GM12878 (cell line): ENCODE results near the gene SRSF1. TPM values are rescaled to one million over a fixed set of nuclear protein-coding genes. Genes with fewer than 3 reads are reported as not detected.

Source experiments
- ATAC-seq: fragments of 200-7000 bp; cut with Tn5 transposase; 3 replicates; pipeline ENCODE4 v1.9.1; 2020; ENCODE audit warnings: mild to moderate bottlenecking, moderate library complexity
- BruUV-seq: library from RNA; stranded (reverse); fragments of 400-500 nt; replicated peaks from 2 replicates; lab custom pipeline; 2021; lab: Mats Ljungman, UMichigan
- CTCF ChIA-PET: fragments of 300-600 bp; sonication (Branson Sonifier 250); formaldehyde crosslinking; extraction: SDS; loops from one replicate; lab custom pipeline; 2021; ENCODE audit warnings: inconsistent platforms; lab: Yijun Ruan, JAX
- POLR2A ChIA-PET: fragments of 350-600 bp; formaldehyde crosslinking; extraction: SDS; loops from one replicate; lab custom pipeline; 2021; ENCODE audit warnings: inconsistent platforms; lab: Charles Lee
- RAD21 ChIA-PET: fragments of 300-600 bp; sonication (Branson Sonifier 250); formaldehyde crosslinking; loops from one replicate; lab custom pipeline; 2023; ENCODE audit warnings: antibody characterized with exemption; ENCODE audit not compliant: unreplicated experiment; lab: Charles Lee
- SMC1A ChIA-PET: fragments of 300-600 bp; sonication (Branson Sonifier 250); formaldehyde crosslinking; loops from one replicate; lab custom pipeline; 2023; ENCODE audit not compliant: unreplicated experiment, uncharacterized antibody; lab: Charles Lee
- DNase-seq: peaks from one replicate; pipeline ENCODE4 v3.0.0-alpha.2; 2011; ENCODE audit warnings: low read depth, low spot score
- FAIRE-seq: peaks from 3 replicates; lab custom pipeline; 2011; peaks lifted over from hg19 to GRCh38; lab: Jason Lieb, UNC
- H2AFZ ChIP-seq: 2 replicates; pipeline ENCODE4 v1.6.0; 2011; ENCODE audit warnings: low read depth, low read length, control low read depth; ENCODE audit not compliant: control insufficient read depth
- H3K27ac ChIP-seq: 2 replicates; pipeline ENCODE4 v1.5.1; 2011; ENCODE audit warnings: control low read depth; ENCODE audit not compliant: control insufficient read depth, insufficient read depth
- H3K27me3 ChIP-seq, 2 experiments: replicated peaks in 1 of 2; 2 replicates each; pipeline versions ENCODE4 v1.6.0 to v1.6.1; 2011; ENCODE audit warnings: low read length in 1 of 2; ENCODE audit not compliant: control insufficient read depth in 2 of 2, insufficient read depth in 2 of 2
- H3K36me3 ChIP-seq, 2 experiments: 2 replicates each; pipeline ENCODE4 v1.5.1; 2011; ENCODE audit warnings: low read length in 1 of 2; ENCODE audit not compliant: control insufficient read depth in 2 of 2, insufficient read depth in 2 of 2
- H3K4me1 ChIP-seq: 2 replicates; pipeline ENCODE4 v1.6.1; 2011; ENCODE audit warnings: mild to moderate bottlenecking, low read length, moderate library complexity, mixed read lengths; ENCODE audit not compliant: control insufficient read depth, insufficient read depth
- H3K4me2 ChIP-seq: 2 replicates; pipeline ENCODE4 v1.6.0; 2011; ENCODE audit warnings: control low read depth; ENCODE audit not compliant: control insufficient read depth, insufficient read depth
- H3K4me3 ChIP-seq: fragments of 200-600 bp; sonication (generic); 2 replicates; pipeline ENCODE4 v1.5.1; 2016
- H3K79me2 ChIP-seq: 2 replicates; pipeline ENCODE4 v1.6.0; 2011; ENCODE audit warnings: low read length; ENCODE audit not compliant: control insufficient read depth, insufficient read depth
- H3K9ac ChIP-seq: 2 replicates; pipeline ENCODE4 v1.8.0; 2011; ENCODE audit warnings: low read length, control low read depth, mixed read lengths; ENCODE audit not compliant: control insufficient read depth, insufficient read depth
- H3K9me3 ChIP-seq: replicated peaks from 3 replicates; pipeline ENCODE4 v1.5.1; 2011; ENCODE audit warnings: mild to moderate bottlenecking, low read length; ENCODE audit not compliant: control insufficient read depth, insufficient read depth
- H4K20me1 ChIP-seq: 2 replicates; pipeline ENCODE4 v1.6.0; 2011; ENCODE audit not compliant: control insufficient read depth, insufficient read depth
- ESRRA ChIP-seq: IDR thresholded peaks from 2 replicates; pipeline ENCODE4 v1.6.1; 2012; ENCODE audit warnings: mild to moderate bottlenecking, low read length, improper control_type of control experiment
- ETV6 ChIP-seq, 2 experiments: fragments of 450-650 bp in 1 of 2; IDR thresholded peaks in 1 of 2; conservative IDR thresholded peaks in 1 of 2; 2 replicates each; pipeline ENCODE4 v1.6.1; 2014; ENCODE audit warnings: antibody characterized with exemption in 1 of 2, borderline replicate concordance in 1 of 2, low read depth in 1 of 2, mild to moderate bottlenecking in 1 of 2, moderate library complexity in 1 of 2
- PAX8 ChIP-seq: fragments of 450-650 bp; IDR thresholded peaks from 2 replicates; pipeline ENCODE4 v1.6.1; 2017; ENCODE audit warnings: mild to moderate bottlenecking, moderate library complexity
- POLR2AphosphoS5 ChIP-seq: IDR thresholded peaks from 2 replicates; pipeline ENCODE4 v1.6.1; 2011; ENCODE audit warnings: mild to moderate bottlenecking, low read length, inconsistent platforms
- SMAD1 ChIP-seq: fragments of 450-650 bp; IDR thresholded peaks from 2 replicates; pipeline ENCODE4 v1.6.1; 2018; ENCODE audit warnings: mild to moderate bottlenecking, low read depth; ENCODE audit not compliant: partially characterized antibody
- TAF1 ChIP-seq: IDR thresholded peaks from 2 replicates; pipeline ENCODE4 v1.6.1; 2011; ENCODE audit warnings: mild to moderate bottlenecking, low read depth, low read length, borderline replicate concordance
- YBX1 ChIP-seq: fragments of 450-650 bp; IDR thresholded peaks from 2 replicates; pipeline ENCODE4 v1.6.1; 2016; ENCODE audit warnings: antibody characterized with exemption
- ZNF274 ChIP-seq: IDR thresholded peaks from one replicate; pipeline ENCODE4 v1.8.0; 2011; ENCODE audit not compliant: insufficient read length, insufficient read depth
- ZNF384 ChIP-seq: IDR thresholded peaks from 2 replicates; pipeline ENCODE4 v1.6.1; 2012; ENCODE audit warnings: low read depth, mild to moderate bottlenecking, low read length, improper control_type of control experiment, borderline replicate concordance
- WGBS: methylation state at CpG from one replicate; pipeline ENCODE4 v1.1.6; 2016; ENCODE audit warnings: low lambda C conversion rate; ENCODE audit not compliant: insufficient replicate concordance, insufficient coverage; ENCODE audit errors: missing lambda C conversion rate; 5-methylcytosine and 5-hydroxymethylcytosine counted together
- in situ Hi-C: fragments of 300-500 bp; cut with MboI; formaldehyde crosslinking; loops from 9 replicates; pipeline ENCODE4 v1.14.3; 2018; ENCODE audit warnings: mixed read lengths
- intact Hi-C: fragments of 100-400 bp; cut with micrococcal nuclease; formaldehyde crosslinking; loops from one replicate; pipeline ENCODE4 v1.14.2; 2022; ENCODE audit not compliant: unreplicated experiment
- polyA plus RNA-seq, 11 experiments: library from polyadenylated mRNA; depleted of rRNA in 4 of 11; unstranded in 6 of 11; stranded (reverse) in 5 of 11; fragments of >200 nt; fragmentation: Nextera tagmentation in 4 of 11; fragmentation: Illumina TruSeq in 1 of 11; extraction: Ambion mirVana in 4 of 11; extraction: Trizol in 1 of 11; gene quantifications; 1 replicate in 1 of 11; 2 replicates in 10 of 11; pipeline versions ENCODE4 v1.2.1 to v1.2.3, GENCODE V29; 2011 to 2016; ENCODE audit warnings: inconsistent platforms in 2 of 11, missing spikeins in 2 of 11, low read depth in 1 of 11
- total RNA-seq, 4 experiments: library from RNA; depleted of rRNA in 3 of 4; stranded (reverse); fragments of >200 nt in 3 of 4; fragmentation: Illumina TruSeq in 1 of 4; extraction: Trizol in 1 of 4; gene quantifications; 2 replicates each; pipeline versions ENCODE4 v1.2.1 to v1.2.3, GENCODE V29; 2013 to 2021
- TF ChIP-seq, protein P1 (sequence below): fragments of 450-650 bp; IDR thresholded peaks from 2 replicates; pipeline ENCODE4 v1.6.1; 2017; ENCODE audit warnings: mild to moderate bottlenecking

Gene SRSF1
- total and polyA plus RNA-seq, 10 of the 15 experiments (the other 5 are each of a cell fraction or from before 2014, with no cell fraction given), result 101 to 474 (median 404) TPM

GRCh38 chr17:57957120-57957850 is 49.8 kb downstream of the SRSF1 start:
- DNase-seq, result no peak
- H2AFZ ChIP-seq, result no peak overlapping the region
- no peaks in the 10 kb centered on the region for H3K9me3 ChIP-seq
- H3K4me1 ChIP-seq, result peaks cover 15% of the 10 kb centered on the region
- ChIA-PET CTCF (interaction anchor here (0.7 to 1.5 kb wide), 3 partner anchors 35 to 65 kb away, joined by 3 to 4 read pairs (median 3); no protein-coding TSS in a partner anchor), SMC1A (interaction anchor here (0.7 to 2.1 kb wide), 6 partner anchors 10 to 106 kb away, joined by 3 to 15 read pairs (median 6); no protein-coding TSS in a partner anchor), POLR2A (interaction anchor here (1.6 kb wide), 1 partner anchor 29 kb away, joined by 5 read pairs; no protein-coding TSS in a partner anchor), RAD21 (interaction anchor here (2.1 kb wide), 1 partner anchor 24 kb away, joined by 6 read pairs; no protein-coding TSS in a partner anchor)
- peaks cover 0 to 2% of the 10 kb centered on the region in 2 experiments; a peak in 3 of 4 replicates for H3K27me3 ChIP-seq
- H3K27ac ChIP-seq, result no peak overlapping the region
- H3K79me2 ChIP-seq, result no peaks in the 10 kb centered on the region
- TF ChIP-seq ZNF384 (no peak), TAF1 (no peak), ZNF274 (no peak), ETV6 (conservative IDR thresholded peaks at IDR 0.05 in 1 of 2, IDR thresholded peaks at IDR 0.05 in 1 of 2; ENCODE audit: borderline replicate concordance in 1 of 2, low read depth in 1 of 2) (no peak), PAX8 (no peak), YBX1 (no peak), ESRRA (no peak), SMAD1 (no peak), POLR2AphosphoS5 (no peak)
- TF ChIP-seq, protein P1, sequence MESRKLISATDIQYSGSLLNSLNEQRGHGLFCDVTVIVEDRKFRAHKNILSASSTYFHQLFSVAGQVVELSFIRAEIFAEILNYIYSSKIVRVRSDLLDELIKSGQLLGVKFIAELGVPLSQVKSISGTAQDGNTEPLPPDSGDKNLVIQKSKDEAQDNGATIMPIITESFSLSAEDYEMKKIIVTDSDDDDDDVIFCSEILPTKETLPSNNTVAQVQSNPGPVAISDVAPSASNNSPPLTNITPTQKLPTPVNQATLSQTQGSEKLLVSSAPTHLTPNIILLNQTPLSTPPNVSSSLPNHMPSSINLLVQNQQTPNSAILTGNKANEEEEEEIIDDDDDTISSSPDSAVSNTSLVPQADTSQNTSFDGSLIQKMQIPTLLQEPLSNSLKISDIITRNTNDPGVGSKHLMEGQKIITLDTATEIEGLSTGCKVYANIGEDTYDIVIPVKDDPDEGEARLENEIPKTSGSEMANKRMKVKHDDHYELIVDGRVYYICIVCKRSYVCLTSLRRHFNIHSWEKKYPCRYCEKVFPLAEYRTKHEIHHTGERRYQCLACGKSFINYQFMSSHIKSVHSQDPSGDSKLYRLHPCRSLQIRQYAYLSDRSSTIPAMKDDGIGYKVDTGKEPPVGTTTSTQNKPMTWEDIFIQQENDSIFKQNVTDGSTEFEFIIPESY, result no peak
- no peak overlapping the region for H3K4me2 ChIP-seq
- H3K36me3 ChIP-seq, result no peaks in the 10 kb centered on the region
- H4K20me1 ChIP-seq, result peaks cover 7% of the 10 kb centered on the region; the same call in 1 of the 2 replicates
- intact Hi-C loops, result no loop called here
- no peak overlapping the region for H3K9ac ChIP-seq
- FAIRE-seq, result no peak
- no peak overlapping the region for H3K4me3 ChIP-seq
- 44% methylated on average over 8 of the region's 8 CpGs for WGBS
- no peak for ATAC-seq
- BruUV-seq, result no TSS peak
- in situ Hi-C loops, result no loop called here
